H7 (cell line): Measurements from ENCODE around the gene EPB41L1. TPM values are rescaled to one million over a fixed set of nuclear protein-coding genes. Genes with fewer than 3 reads are reported as not detected.
A peak's percentile ranks its signal among the peaks of the same experiment; 100 is the strongest.

Experiments used
- DNase-seq: peaks from one replicate; pipeline ENCODE4 v3.0.0; 2012
- H3K27me3 ChIP-seq: 2 replicates; pipeline ENCODE4 v1.6.0; 2011; ENCODE audit warnings: mild to moderate bottlenecking, low read length; ENCODE audit not compliant: control insufficient read depth, insufficient read depth
- H3K36me3 ChIP-seq: replicated peaks from 2 replicates; pipeline ENCODE4 v1.5.1; 2011; ENCODE audit warnings: low read length; ENCODE audit not compliant: control insufficient read depth, insufficient read depth
- H3K4me3 ChIP-seq: 2 replicates; pipeline ENCODE4 v1.5.1; 2011; ENCODE audit warnings: low read depth, mild to moderate bottlenecking, control low read depth, low read length, moderate library complexity; ENCODE audit not compliant: insufficient read depth
- total RNA-seq: library from RNA; depleted of rRNA; stranded (reverse); fragments of >200 nt; shearing (Covaris generic); gene quantifications from 2 replicates; pipeline ENCODE4 v1.2.3, GENCODE V29; 2014

EPB41L1 gene
- total RNA-seq, 1 experiment from 2014 or later = 11.9 TPM

DNA sequence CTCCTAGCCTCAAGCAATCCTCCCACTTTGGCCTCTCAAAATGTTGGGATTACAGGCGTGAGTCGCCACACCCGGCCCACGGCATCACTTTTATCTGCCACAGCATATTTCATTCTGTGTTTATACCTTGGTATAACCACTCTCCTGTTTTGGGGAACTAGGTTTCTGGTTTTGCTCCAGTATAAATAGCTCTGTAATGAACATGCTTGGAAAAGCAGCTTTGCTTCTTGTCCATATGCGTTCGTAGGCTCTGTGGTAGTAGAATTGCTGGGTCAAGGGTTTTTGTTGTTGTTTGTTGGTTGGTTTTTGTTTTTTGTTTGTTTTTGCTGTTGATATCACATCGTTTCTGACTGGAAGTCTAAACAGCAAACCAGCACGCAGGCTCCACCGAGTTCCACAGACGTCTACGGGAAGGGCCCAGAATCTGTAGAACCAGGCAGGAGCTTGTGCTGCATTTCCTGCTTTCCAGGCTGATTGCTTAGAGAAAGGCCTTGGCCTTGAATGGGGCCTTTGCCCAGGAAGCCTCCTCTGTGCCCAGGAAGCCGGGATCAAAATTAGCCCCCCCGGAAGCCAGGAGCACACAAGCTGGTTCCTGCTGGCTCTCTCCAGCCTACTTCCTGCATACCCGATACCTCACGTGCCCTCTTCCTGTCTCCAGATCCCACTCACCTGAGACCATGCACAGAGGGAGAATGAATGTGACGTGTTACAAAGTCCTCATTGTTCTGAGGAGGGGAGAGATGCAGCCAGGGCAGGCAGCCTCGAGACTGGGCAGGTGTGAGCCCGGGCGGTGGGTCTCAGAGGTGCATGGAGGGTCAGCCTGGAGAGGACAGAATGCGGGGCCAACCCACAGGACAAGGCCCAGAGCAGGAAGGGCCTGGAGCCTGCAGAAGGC is 116.5 kb downstream of the EPB41L1 start:
- Histone ChIP-seq H3K27me3 (no peaks in the 10 kb centered on the region), H3K36me3 (no peaks in the 10 kb centered on the region), H3K4me3 (no peak overlapping the region)
- DNase-seq = peak; percentile 64

DNA sequence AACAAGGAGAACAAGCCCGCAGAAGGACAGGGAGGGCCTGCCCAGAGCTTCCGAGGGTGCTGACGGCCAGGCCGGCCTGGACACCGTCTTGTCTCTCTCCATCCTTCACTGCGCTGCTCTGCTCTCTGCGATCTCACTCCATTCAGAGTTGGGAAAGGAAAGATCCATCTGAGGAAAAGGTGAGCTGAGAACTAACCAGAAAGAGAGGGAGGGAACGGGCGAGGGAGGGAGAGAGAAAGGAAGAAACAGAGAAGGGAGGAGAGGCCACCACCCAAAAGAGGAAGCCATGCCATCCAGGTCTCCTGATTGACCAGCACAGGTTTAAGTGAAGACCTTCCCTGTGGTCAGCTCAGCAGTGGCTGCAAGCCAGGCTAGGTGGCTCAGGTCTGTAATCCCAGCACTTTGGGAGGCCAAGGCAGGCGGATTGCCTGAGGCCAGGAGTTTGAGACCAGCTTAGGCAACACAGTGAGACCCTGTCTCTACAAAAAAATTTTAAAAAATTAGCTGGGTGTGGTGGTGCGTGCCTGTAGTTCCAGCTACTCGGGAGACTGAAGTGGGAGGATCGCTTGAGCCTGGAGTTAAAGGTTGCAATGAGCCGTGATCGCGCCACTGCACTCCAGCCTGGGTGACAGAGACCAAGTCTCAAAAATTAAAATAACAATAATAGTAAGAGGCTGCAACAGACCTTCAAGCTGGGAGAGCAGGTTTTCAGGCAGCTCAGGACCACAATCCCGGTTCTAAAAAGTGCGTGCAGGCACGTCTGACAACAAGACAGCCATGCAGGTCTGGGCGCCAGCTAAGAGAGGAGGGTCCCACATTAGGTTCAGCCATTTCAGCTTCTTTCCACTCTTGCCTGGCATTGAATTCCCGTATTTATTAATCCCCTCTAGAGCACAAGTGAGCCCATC is 117.4 kb downstream of the EPB41L1 start:
- DNase-seq = peak; percentile 33
- Histone ChIP-seq H3K4me3 (no peak overlapping the region), H3K36me3 (no peaks in the 10 kb centered on the region), H3K27me3 (no peaks in the 10 kb centered on the region)

DNA sequence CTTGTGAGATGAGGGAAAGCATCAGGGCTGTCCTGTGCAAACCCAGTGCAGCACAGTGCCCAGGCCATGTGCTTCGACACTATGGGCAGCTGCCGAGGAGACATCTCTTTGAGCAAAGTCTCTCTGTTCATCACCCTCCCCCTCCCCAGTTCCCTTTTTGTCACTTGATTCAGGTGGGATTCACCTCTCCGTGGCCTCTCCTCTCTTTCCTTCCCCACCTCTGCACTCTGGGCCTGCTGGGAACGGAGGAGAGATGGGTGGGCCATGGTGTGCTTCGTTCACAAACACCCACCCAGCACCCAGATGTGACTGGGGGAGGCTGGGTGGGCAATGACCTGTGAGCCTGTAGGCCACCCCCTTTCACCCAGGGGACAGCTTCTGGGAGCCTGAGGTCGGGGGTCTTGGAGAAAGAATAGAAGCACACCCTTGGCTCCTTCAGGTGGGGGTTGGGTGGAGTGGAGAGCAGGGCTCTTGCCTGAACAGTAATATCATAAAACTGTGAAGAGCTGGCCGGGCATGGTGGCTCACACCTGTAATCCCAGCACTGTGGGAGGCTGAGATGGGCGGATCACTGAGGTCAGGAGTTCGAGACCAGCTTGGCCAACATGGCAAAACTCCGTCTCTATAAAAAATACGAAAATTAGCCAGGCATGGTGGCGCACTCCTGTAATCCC is 118.1 kb downstream of the EPB41L1 start:
- peak; percentile 24 for DNase-seq
- Histone ChIP-seq H3K36me3 (no peaks in the 10 kb centered on the region), H3K27me3 (no peaks in the 10 kb centered on the region), H3K4me3 (no peak overlapping the region)

DNA sequence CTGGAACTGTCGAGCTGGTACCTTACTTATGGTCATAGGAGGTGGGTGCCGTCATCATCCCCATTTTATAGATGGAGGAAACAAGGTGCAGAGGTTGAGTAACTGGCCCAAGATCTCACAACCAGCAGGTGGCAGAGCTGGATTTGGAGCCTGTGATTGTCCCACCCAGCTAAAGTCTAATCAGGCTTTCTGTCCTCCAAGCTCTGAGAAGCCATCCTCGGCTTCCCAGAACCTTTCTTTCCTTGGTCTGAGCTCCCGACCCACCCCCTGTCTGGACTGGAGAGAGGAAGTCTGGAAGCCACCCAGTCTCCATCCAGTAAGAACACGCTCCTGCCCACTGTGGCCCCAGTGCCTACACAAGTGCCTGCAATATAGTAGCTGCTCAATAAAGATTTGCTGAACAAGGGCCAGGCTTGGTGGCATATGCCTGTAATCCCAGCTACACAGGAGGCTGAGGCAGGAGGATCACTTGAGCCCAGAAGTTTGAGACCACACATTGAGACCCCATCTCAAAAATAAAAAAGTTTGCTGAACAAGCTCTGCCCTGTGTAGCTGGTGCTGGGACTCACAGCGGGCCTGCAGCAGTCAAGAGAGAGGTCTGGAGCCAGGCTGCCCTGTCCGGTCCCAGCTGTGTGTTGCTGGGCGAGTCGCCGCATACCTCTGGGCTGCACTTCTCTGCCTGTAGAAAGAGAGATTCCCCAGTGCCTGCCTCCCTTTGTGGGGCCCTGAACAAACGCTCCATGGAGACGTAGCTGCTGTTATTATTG is 119.1 kb downstream of the EPB41L1 start:
- Histone ChIP-seq H3K36me3 (no peaks in the 10 kb centered on the region), H3K27me3 (no peaks in the 10 kb centered on the region), H3K4me3 (no peak overlapping the region)
- peak; percentile 60 for DNase-seq

DNA sequence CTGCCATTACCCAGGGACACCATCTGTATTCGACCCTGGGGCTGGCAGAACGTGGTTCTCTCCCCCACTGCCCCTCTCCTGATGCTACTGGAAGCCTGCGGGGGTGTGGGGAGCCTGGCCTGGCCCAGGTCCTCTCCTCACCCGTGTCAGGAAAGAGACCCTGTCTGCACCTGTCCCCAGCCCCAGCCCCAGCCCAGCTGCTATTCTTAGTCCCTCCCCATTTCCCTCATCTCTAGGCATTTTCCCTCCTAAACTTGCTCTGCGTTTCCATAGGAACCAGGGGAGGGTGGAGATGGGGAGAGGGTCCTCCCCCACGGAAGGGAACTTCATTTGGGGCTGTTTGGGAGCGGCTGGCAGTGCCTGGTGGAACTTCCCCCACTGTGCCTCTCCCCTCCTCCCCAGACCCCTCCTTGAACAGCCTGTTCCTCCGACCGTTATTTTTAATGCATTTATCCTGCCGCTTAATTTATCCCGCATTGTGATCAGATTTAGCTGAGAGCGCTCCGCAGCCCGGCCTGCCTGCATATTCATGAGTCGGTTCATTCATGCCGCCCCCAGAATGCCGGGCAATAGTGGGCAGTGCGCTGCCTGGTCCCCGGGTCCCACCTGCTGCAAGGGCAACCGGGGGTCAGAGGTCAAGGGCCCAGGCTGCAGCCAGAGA is 119.8 kb downstream of the EPB41L1 start:
- Histone ChIP-seq H3K4me3 (no peak overlapping the region), H3K36me3 (no peaks in the 10 kb centered on the region), H3K27me3 (no peaks in the 10 kb centered on the region)
- peak; percentile 70 for DNase-seq

DNA sequence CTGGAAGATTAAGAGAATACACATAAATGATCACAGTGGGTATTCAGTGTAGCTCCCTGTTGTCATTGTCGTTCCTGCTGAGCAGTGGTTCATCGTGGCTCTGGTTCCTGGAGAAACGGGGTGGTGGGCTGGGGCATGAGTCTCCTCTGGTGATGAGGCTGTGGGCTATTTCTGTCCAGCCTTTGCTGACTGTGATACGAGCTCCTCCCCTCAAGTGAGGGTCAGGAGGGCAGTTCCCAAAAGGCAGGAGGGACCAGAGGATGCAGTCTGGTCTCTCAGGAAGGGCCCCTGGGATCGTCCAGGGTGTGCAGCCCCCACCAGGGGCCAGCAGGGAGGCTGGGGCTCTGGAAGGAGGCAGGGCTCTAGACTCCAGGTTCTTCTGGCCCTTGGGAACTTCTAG is 120.5 kb downstream of the EPB41L1 start:
- Histone ChIP-seq H3K27me3 (no peaks in the 10 kb centered on the region), H3K36me3 (no peaks in the 10 kb centered on the region), H3K4me3 (no peak overlapping the region)
- DNase-seq = peak; percentile 31

DNA sequence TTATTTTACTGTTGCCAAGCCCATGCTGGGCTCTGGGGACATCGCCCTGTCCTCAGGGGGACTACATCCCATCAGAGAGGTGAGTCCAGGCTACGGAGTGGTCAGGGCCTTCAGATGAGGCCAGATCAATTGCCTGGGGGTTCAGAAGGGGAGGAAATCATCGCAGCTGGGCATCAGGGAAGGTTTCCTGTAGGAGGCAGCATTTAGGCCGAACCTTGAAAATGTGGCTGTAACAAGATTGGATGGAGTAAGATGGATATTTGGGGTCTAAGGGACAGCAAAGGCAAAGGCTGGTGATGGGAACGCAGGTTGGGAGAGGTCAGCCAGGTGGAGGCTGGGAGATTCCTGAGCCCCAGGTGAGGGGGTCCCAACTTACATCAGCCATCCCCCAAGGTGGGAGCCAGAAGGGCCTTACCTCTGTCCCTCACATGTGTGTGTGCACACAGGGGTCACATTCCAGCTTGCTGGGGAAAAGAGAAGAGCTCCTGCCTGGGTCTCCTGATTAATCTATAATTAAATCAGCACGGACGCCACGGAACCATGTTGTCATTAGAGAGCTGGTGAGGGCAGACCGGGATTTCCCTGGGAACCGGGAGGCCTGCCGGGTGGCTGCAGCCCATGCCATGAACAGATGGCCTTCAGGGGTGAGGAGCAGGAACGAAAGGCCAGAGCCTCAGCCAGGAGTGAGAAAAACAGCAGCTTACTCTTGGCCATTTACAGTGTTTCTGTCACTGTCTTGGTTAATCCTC is 121.1 kb downstream of the EPB41L1 start:
- no peaks in the 10 kb centered on the region for H3K27me3 ChIP-seq

DNA sequence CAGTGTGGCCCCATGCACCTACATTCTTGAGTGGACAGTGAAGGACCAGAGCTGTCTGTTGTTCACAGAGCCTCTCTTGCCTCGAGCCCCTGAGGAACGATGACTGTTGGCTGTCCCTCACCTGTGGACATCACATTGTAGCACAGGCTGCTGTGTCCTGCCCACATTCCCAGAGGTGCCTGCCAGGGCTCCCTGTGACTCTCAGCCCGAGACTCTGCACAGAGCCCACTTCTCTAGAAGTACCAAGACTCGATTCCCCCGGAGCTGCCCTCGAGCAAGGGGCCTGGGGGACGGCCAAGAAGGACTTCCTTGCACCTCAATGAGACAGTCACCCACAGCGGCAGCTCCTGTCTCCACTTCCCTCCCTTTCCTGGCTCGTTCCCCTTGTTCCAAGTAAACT is 123.0 kb downstream of the EPB41L1 start:
- Histone ChIP-seq H3K36me3 (no peaks in the 10 kb centered on the region), H3K4me3 (no peak overlapping the region), H3K27me3 (no peaks in the 10 kb centered on the region)
- peak; percentile 8 for DNase-seq

More for the DNA sequence above, 121.1 kb downstream of the EPB41L1 start:
- H3K36me3 ChIP-seq = no peaks in the 10 kb centered on the region
- H3K4me3 ChIP-seq = no peak overlapping the region
- DNase-seq = peak; percentile 51

DNA sequence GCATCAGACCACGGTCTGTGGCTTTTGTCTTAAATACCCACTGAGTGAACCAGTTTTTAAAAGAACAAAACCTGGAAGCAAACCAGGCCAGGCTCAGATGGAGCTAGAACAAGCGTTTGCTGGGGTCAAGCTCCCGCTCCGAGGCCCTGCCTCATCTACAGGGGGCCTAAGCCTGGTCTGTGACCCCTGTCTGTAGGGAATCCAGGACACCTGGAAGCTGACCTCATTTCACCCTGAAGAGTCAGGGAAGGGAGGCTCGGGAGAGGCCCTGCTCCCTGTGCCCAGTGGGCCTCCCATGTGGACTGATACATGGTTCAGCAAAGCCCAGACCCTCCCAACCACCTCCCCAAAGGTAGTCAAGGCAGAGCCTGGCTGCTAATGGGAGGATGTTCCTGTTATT is 124.8 kb downstream of the EPB41L1 start:
- H3K36me3 ChIP-seq = no peaks in the 10 kb centered on the region
- DNase-seq = no peak
- no peak overlapping the region for H3K4me3 ChIP-seq

DNA sequence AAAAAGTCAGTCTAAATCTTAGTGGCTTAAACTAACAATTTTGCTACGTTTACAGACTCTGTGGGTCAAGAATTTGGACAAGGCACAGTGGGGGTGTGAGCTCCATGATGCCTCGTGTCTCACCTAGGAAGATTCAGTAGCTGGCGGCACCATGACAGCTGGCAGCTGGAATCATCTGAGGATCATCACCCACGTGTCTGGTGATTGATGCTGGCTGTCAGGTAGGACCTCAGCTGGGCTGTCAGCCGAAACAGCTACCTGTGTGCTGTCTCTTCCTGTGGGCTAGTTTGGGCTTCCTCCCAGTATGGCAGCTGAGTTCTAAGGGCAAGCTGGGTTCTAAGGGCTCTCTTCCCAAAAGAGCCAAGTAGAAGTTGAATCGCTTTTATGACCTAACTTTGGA is 125.2 kb downstream of the EPB41L1 start:
- Histone ChIP-seq H3K4me3 (no peak overlapping the region), H3K36me3 (no peaks in the 10 kb centered on the region), H3K27me3 (no peaks in the 10 kb centered on the region)
- no peak for DNase-seq

More for the DNA sequence above, 124.8 kb downstream of the EPB41L1 start:
- H3K27me3 ChIP-seq = no peaks in the 10 kb centered on the region

DNA sequence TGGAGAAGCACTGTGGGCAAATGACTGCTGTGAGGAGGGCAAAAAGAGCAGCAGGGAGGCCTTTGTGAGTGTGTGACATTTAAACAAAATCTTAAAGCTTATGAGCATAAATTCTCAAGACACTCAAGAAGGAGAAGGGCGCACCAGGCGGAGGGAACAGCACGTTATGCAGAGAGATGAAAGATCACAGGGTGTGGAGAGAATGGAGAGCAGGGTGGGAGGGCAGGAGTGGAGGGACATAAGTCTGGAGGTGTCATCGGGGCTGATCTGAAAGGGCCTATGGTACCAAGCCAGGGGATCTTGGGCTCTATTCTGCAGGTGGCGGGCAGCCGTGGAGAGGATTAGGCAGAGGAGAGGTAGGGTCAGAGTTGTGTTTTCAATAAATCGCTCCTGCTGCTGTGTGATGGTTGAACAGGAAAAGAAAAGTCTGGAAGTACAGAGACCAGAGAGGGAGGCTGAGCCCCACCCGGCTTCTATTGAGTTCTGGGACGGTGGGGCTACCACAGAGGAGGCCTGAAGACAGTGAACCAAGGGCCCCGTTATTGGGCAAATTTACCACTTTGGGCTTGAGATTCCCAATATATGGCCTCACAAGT is 127.3 kb downstream of the EPB41L1 start:
- H3K27me3 ChIP-seq = no peaks in the 10 kb centered on the region

More for the DNA sequence above, 127.3 kb downstream of the EPB41L1 start:
- no peak for DNase-seq
- Histone ChIP-seq H3K4me3 (no peak overlapping the region), H3K36me3 (no peaks in the 10 kb centered on the region)
